Neural progenitor cell (in vitro differentiated cells): Measurements from ENCODE around the gene CCDC74A. TPM values are rescaled to one million over a fixed set of nuclear protein-coding genes. Genes with fewer than 3 reads are reported as not detected.
"Not testable (repeated sequence)": the region's sequence is repeated elsewhere in the genome, so short reads cannot be mapped to it uniquely, and the experiment has no call there.

Source experiments
- DNase-seq: peaks from one replicate; pipeline ENCODE4 v3.0.0-alpha.2; 2016; ENCODE audit warnings: low spot score
- H2AFZ ChIP-seq: fragments of 200-600 bp; sonication (generic); replicated peaks from 2 replicates; pipeline ENCODE4 v1.6.1; 2016; ENCODE audit warnings: antibody characterized with exemption
- H3F3A ChIP-seq: fragments of 200-600 bp; sonication (generic); 2 replicates; pipeline ENCODE4 v1.6.1; 2016; ENCODE audit warnings: antibody characterized with exemption, low read depth
- H3K27ac ChIP-seq: fragments of 200-600 bp; sonication (generic); 2 replicates; pipeline ENCODE4 v1.5.1; 2016; ENCODE audit warnings: mild to moderate bottlenecking
- H3K27me3 ChIP-seq: fragments of 200-600 bp; sonication (generic); 2 replicates; pipeline ENCODE4 v1.6.1; 2016; ENCODE audit warnings: mild to moderate bottlenecking, moderate library complexity
- H3K36me3 ChIP-seq: fragments of 200-600 bp; sonication (generic); 2 replicates; pipeline ENCODE4 v1.5.1; 2016
- H3K4me1 ChIP-seq: fragments of 200-600 bp; sonication (generic); 2 replicates; pipeline ENCODE4 v1.6.1; 2016; ENCODE audit warnings: mixed run types
- H3K4me2 ChIP-seq: fragments of 200-600 bp; sonication (generic); 2 replicates; pipeline ENCODE4 v1.6.1; 2016
- H3K4me3 ChIP-seq: fragments of 200-600 bp; sonication (generic); 2 replicates; pipeline ENCODE4 v1.5.1; 2016
- H3K79me2 ChIP-seq: fragments of 200-600 bp; sonication (generic); 2 replicates; pipeline ENCODE4 v1.6.1; 2016; ENCODE audit warnings: low read depth
- H3K9ac ChIP-seq: fragments of 200-600 bp; sonication (generic); 2 replicates; pipeline ENCODE4 v1.6.1; 2016
- H3K9me3 ChIP-seq: fragments of 200-600 bp; sonication (generic); 2 replicates; pipeline ENCODE4 v1.5.1; 2016; ENCODE audit warnings: low read depth
- H4K20me1 ChIP-seq: fragments of 200-600 bp; sonication (generic); 2 replicates; pipeline ENCODE4 v1.6.1; 2016; ENCODE audit warnings: low read depth
- H3K27ac Mint-ChIP-seq: 3 replicates; pipeline ENCODE4 v1.8.0; 2021; ENCODE audit warnings: mixed read lengths
- H3K27me3 Mint-ChIP-seq: 2 replicates; pipeline ENCODE4 v1.8.0; 2022; ENCODE audit warnings: low read depth, mild to moderate bottlenecking, inconsistent platforms, moderate library complexity, mixed read lengths; ENCODE audit not compliant: insufficient read depth
- H3K36me3 Mint-ChIP-seq: 3 replicates; pipeline ENCODE4 v1.8.0; 2021; ENCODE audit warnings: mixed read lengths
- H3K4me1 Mint-ChIP-seq: 3 replicates; pipeline ENCODE4 v1.8.0; 2021; ENCODE audit warnings: mixed read lengths
- H3K4me3 Mint-ChIP-seq: 3 replicates; pipeline ENCODE4 v1.8.0; 2021; ENCODE audit warnings: mild to moderate bottlenecking, moderate library complexity, mixed read lengths
- H3K9me3 Mint-ChIP-seq: 3 replicates; pipeline ENCODE4 v1.8.0; 2020; ENCODE audit warnings: mixed read lengths
- CTCF ChIP-seq: fragments of 200-600 bp; sonication (generic); IDR thresholded peaks from 2 replicates; pipeline ENCODE4 v1.5.1; 2017; ENCODE audit warnings: antibody characterized with exemption, mild to moderate bottlenecking
- EZH2 ChIP-seq: fragments of 200-600 bp; sonication (generic); IDR thresholded peaks from 2 replicates; pipeline ENCODE4 v1.6.1; 2017; ENCODE audit warnings: antibody characterized with exemption, mild to moderate bottlenecking, moderate library complexity
- EZH2phosphoT487 ChIP-seq: fragments of 200-600 bp; sonication (generic); IDR thresholded peaks from 2 replicates; pipeline ENCODE4 v1.6.1; 2017; ENCODE audit warnings: antibody characterized with exemption
- total RNA-seq: library from RNA; depleted of rRNA; stranded (reverse); fragments of >200 nt; gene quantifications from 2 replicates; pipeline ENCODE4 v1.2.3, GENCODE V29; 2015; ENCODE audit warnings: low replicate concordance

CCDC74A gene
- total RNA-seq, 1 donor from 2014 or later, result 25.6 TPM

- not testable (repeated sequence) for H3K79me2 ChIP-seq, H2AFZ ChIP-seq, H3K27me3 ChIP-seq, H3K4me3 Mint-ChIP-seq, H3K9ac ChIP-seq, H3F3A ChIP-seq, H3K4me2 ChIP-seq, DNase-seq, H3K27ac ChIP-seq, H3K36me3 Mint-ChIP-seq, H3K4me3 ChIP-seq, H3K9me3 ChIP-seq, H4K20me1 ChIP-seq, H3K27me3 Mint-ChIP-seq, H3K27ac Mint-ChIP-seq, H3K36me3 ChIP-seq, H3K4me1 Mint-ChIP-seq, H3K9me3 Mint-ChIP-seq, H3K4me1 ChIP-seq
Measured at GRCh38 chr2:131504082-131504750, 23.5 kb upstream of the CCDC74A start.

DNA sequence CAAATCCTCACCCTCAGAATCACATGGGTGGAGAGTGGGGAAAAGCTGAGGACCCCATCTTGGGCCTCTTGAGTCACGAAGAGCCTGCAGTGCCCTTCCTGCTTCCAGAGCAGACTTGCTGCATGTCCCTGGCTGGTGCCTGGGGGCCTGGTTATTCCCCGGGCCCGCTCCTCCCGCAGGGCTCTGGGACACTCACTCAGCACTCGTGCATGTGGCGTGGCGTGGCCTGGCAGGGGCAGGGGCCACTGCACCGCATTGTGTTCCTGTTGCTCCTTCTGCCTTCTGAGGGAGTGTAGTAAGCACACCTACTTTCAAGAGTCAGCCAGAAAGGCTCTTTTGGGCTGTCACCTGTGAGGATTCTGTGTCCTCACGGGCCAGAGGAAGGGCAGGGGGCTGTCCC lies 18.1 kb upstream of the CCDC74A start:
- H3K4me3 Mint-ChIP-seq, result no peak overlapping the region
- peaks cover 5% of the 10 kb centered on the region for H3K36me3 Mint-ChIP-seq
- Histone ChIP-seq H2AFZ (no peak overlapping the region), H3F3A (no peaks in the 10 kb centered on the region), H3K79me2 (no peaks in the 10 kb centered on the region), H3K27me3 (no peaks in the 10 kb centered on the region), H3K4me2 (no peak overlapping the region), H3K27ac (no peak overlapping the region), H3K36me3 (no peaks in the 10 kb centered on the region), H3K4me1 (no peaks in the 10 kb centered on the region), H4K20me1 (no peaks in the 10 kb centered on the region), H3K9ac (no peak overlapping the region), H3K9me3 (no peaks in the 10 kb centered on the region), H3K4me3 (no peak overlapping the region)
- DNase-seq, result no peak
- no peaks in the 10 kb centered on the region for H3K9me3 Mint-ChIP-seq
- TF ChIP-seq EZH2phosphoT487 (no peak), EZH2 (no peak), CTCF (no peak)
- H3K4me1 Mint-ChIP-seq, result peaks cover 5% of the 10 kb centered on the region
- no peak overlapping the region for H3K27ac Mint-ChIP-seq
- peaks cover 2% of the 10 kb centered on the region for H3K27me3 Mint-ChIP-seq

DNA sequence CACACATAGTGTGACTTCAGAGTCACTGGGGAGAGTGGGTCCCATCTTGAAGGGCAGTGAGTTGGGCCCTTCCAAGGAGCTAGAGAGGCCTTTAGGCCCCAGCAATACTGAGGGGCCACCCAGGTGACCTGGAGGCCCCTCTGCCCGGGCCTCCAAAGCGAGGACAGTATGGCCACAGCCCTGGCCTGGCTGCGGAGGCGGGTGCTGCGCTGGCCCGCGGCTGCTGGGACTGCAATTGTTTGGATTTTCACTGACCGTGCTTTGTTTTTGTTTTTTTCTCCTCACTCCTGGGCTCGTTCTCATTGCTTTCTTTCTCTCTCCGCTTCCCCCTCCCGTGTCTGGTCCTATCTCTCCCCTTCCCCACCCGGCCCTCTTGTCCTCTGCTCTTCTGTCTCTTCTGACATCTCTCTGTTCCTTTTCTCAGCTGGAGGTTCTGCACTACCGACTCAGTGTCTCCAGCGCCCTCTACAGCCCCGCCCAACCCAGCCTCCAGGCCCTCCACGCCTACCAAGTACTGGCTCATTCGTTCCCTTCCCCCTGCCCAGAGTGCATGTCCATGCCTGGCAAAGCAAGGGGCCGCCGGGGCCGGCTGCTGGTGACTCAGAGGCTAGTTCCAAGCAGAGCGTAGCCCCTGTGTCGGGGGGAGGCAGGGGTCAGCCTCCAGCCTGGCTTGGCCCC lies 16.3 kb upstream of the CCDC74A start:
- not testable (repeated sequence) for H3K27me3 ChIP-seq, H3K79me2 ChIP-seq, H3K9me3 ChIP-seq, H3F3A ChIP-seq, H3K9ac ChIP-seq, H3K36me3 Mint-ChIP-seq, H3K4me1 ChIP-seq, H3K4me3 Mint-ChIP-seq, H3K27ac ChIP-seq, H3K4me2 ChIP-seq, H3K27ac Mint-ChIP-seq, H3K4me3 ChIP-seq, H3K36me3 ChIP-seq, H3K27me3 Mint-ChIP-seq, H3K9me3 Mint-ChIP-seq, H3K4me1 Mint-ChIP-seq, H2AFZ ChIP-seq, DNase-seq, H4K20me1 ChIP-seq
- TF ChIP-seq CTCF, result peak; percentile 14

- H3K9me3 Mint-ChIP-seq, DNase-seq, H3K9me3 ChIP-seq, H3K4me1 Mint-ChIP-seq, H3K27ac Mint-ChIP-seq, H3K27ac ChIP-seq, H3K79me2 ChIP-seq, H3K27me3 Mint-ChIP-seq, H3K4me1 ChIP-seq, H3F3A ChIP-seq, H4K20me1 ChIP-seq, H3K36me3 Mint-ChIP-seq, H3K9ac ChIP-seq, H3K36me3 ChIP-seq, H3K4me3 Mint-ChIP-seq, H3K4me2 ChIP-seq, H3K4me3 ChIP-seq, H2AFZ ChIP-seq, H3K27me3 ChIP-seq: not testable (repeated sequence)
Measured at GRCh38 chr2:131511969-131512870, 15.5 kb upstream of the CCDC74A start.

DNA sequence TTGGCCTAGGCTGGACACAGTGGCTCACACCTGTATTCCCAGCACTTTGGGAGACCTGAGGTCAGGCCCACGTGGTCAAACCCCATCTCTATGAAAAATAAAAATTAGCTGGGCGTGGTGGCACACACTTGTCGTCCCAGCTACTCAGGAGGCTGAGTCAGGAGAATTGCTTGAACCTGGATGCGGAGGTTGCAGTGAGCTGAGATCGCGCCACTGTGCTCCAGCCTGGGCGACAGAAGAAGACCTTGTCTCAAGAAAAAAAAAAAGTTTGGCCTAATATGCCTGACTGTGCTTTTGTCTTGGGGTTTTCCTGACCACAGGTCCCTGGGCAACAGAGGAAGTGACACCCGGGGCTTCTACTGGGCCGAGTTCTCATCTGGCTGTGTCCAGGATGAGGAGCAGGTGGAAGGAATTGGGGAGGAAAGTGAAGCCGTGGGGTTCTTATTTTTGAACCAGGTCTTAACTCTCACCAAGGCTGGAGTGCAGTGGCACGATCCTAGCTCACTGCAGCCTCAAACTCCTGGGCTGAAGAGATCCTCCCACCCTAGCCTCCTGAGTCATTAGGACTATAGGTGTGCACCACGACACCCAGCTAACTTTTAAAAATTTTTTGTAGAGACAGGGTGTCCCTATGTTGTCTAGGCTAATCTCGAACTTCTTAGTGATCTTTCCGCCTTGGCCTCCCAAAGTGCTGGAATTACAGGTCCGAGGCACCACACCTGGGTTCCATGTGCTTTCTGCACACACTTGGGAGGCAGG lies 13.1 kb upstream of the CCDC74A start:
- not testable (repeated sequence) for H3K4me3 Mint-ChIP-seq, H3K36me3 Mint-ChIP-seq, H3K27ac ChIP-seq, H3K9me3 Mint-ChIP-seq, H4K20me1 ChIP-seq, H3F3A ChIP-seq, H3K36me3 ChIP-seq, H2AFZ ChIP-seq, H3K79me2 ChIP-seq, H3K27me3 ChIP-seq, H3K4me1 ChIP-seq, H3K4me3 ChIP-seq, H3K27ac Mint-ChIP-seq, H3K4me2 ChIP-seq, DNase-seq, H3K9me3 ChIP-seq, H3K27me3 Mint-ChIP-seq, H3K4me1 Mint-ChIP-seq, H3K9ac ChIP-seq

- H3K9me3 ChIP-seq, H3K36me3 Mint-ChIP-seq, H3K4me2 ChIP-seq, H3K79me2 ChIP-seq, H3K4me1 Mint-ChIP-seq, H3K27me3 Mint-ChIP-seq, H3K9me3 Mint-ChIP-seq, H4K20me1 ChIP-seq, H3K27ac Mint-ChIP-seq, DNase-seq, H3F3A ChIP-seq, H3K4me3 Mint-ChIP-seq, H3K9ac ChIP-seq, H3K27me3 ChIP-seq, H3K27ac ChIP-seq, H3K4me3 ChIP-seq, H3K4me1 ChIP-seq, H3K36me3 ChIP-seq, H2AFZ ChIP-seq: not testable (repeated sequence)
Measured at GRCh38 chr2:131515235-131515634, 12.5 kb upstream of the CCDC74A start.
